Measurements from ENCODE around the gene C17orf67. TPM values are rescaled to one million over a fixed set of nuclear protein-coding genes. Genes with fewer than 3 reads are reported as not detected.

Gene C17orf67
- total and polyA plus RNA-seq, 10 of the 15 experiments (the other 5 are each of a cell fraction or from before 2014, with no cell fraction given), result 0.24 to 3.3 (median 0.89) TPM

DNA sequence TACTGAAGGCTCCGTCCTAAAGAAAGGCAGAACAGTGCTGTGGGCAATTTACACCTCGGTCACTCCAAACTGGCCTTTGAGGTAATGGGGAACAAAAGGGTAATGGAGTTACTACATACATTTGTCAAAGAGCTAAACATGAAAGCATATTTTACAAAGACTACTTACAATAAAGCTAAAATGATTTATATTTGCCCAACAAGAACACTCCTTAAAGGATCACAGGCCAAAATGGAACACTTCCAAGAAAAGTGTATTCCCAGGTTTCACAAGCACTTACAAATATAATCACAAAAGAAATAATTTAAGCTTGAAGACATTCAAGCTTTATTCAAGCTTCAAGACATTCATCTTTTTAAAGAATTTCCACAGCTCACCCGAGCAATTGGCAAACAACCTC, 29.3 kb downstream of the C17orf67 start:
- FAIRE-seq (no peak), ATAC-seq (no peak), DNase-seq (ENCODE audit: low read depth, low spot score) (no peak)
- Histone ChIP-seq H2AFZ (ENCODE audit: control insufficient read depth, low read depth, low read length) (no peak overlapping the region), H3K36me3 (ENCODE audit: control insufficient read depth in 2 of 2, insufficient read depth in 2 of 2, low read length in 1 of 2) (no peaks in the 10 kb centered on the region), H3K4me1 (ENCODE audit: control insufficient read depth, insufficient read depth, low read length) (no peaks in the 10 kb centered on the region), H4K20me1 (ENCODE audit: control insufficient read depth, insufficient read depth) (no peaks in the 10 kb centered on the region), H3K27me3 (replicated peaks in 1 of 2; ENCODE audit: control insufficient read depth in 2 of 2, insufficient read depth in 2 of 2, low read length in 1 of 2) (no peaks in the 10 kb centered on the region), H3K9me3 (replicated peaks; ENCODE audit: control insufficient read depth, insufficient read depth, low read length) (no peaks in the 10 kb centered on the region), H3K4me2 (ENCODE audit: control insufficient read depth, insufficient read depth) (no peak overlapping the region), H3K27ac (ENCODE audit: control insufficient read depth, insufficient read depth) (no peak overlapping the region), H3K79me2 (ENCODE audit: control insufficient read depth, insufficient read depth, low read length) (no peaks in the 10 kb centered on the region), H3K4me3 (no peak overlapping the region), H3K9ac (ENCODE audit: control insufficient read depth, insufficient read depth, low read length) (no peak overlapping the region)
- in situ Hi-C loops (cut with MboI), result no loop called here
- RAD21 ChIA-PET (ENCODE audit: unreplicated experiment), result no interaction called here
- intact Hi-C loops (cut with micrococcal nuclease; ENCODE audit: unreplicated experiment), result no loop called here
- BruUV-seq (replicated peaks), result no TSS peak
- SMC1A ChIA-PET (ENCODE audit: uncharacterized antibody, unreplicated experiment), result no interaction called here
- 94% methylated on average over 3 of the region's 3 CpGs for WGBS (ENCODE audit: insufficient coverage, insufficient replicate concordance, low lambda C conversion rate, missing lambda C conversion rate)
- TF ChIP-seq CHD4 (IDR thresholded peaks at IDR 0.05) (no peak), SMARCA5 (IDR thresholded peaks at IDR 0.05) (no peak), YBX1 (IDR thresholded peaks at IDR 0.05) (no peak), KAT2A (conservative IDR thresholded peaks at IDR 0.05; ENCODE audit: control insufficient read depth, low read depth, low read length) (no peak), RB1 (IDR thresholded peaks at IDR 0.05; ENCODE audit: borderline replicate concordance) (no peak)
- TF ChIP-seq, protein P1, sequence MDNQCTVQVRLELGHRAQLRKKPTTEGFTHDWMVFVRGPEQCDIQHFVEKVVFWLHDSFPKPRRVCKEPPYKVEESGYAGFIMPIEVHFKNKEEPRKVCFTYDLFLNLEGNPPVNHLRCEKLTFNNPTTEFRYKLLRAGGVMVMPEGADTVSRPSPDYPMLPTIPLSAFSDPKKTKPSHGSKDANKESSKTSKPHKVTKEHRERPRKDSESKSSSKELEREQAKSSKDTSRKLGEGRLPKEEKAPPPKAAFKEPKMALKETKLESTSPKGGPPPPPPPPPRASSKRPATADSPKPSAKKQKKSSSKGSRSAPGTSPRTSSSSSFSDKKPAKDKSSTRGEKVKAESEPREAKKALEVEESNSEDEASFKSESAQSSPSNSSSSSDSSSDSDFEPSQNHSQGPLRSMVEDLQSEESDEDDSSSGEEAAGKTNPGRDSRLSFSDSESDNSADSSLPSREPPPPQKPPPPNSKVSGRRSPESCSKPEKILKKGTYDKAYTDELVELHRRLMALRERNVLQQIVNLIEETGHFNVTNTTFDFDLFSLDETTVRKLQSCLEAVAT (IDR thresholded peaks at IDR 0.05), result no peak
- CTCF ChIA-PET, result interaction anchor here (0.6 to 1.0 kb wide), 4 partner anchors 10 to 25 kb away, joined by 3 to 4 read pairs (median 3); no protein-coding TSS in a partner anchor
- POLR2A ChIA-PET, result no interaction called here

DNA sequence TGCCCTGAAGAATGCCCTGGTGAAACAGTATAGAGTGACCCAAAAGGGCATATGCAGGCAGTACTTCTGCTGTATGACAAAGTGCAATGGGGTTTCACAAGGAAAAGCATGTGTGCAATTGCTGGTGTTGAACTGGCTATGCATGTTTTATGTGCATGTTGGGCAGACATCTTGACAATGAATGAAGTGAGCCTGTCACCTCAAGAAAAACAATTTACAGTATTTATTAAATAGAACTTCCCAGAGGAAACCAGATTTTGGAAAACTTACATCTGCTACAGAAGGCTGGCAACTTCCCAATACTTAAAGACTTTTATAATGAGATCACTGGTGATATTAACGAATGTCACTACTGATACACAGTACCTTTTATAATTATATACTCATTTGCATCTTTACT, 30.6 kb downstream of the C17orf67 start:
- intact Hi-C loops (cut with micrococcal nuclease; ENCODE audit: unreplicated experiment), result no loop called here
- BruUV-seq (replicated peaks), result no TSS peak
- no peak for FAIRE-seq
- no peak for TF ChIP-seq NFYB (IDR thresholded peaks at IDR 0.05; ENCODE audit: insufficient read depth, low read depth, low read length)
- no peak for TF ChIP-seq ZZZ3 (IDR thresholded peaks at IDR 0.05; ENCODE audit: control insufficient read depth, insufficient read length, low read depth)
- TF ChIP-seq, protein P2, sequence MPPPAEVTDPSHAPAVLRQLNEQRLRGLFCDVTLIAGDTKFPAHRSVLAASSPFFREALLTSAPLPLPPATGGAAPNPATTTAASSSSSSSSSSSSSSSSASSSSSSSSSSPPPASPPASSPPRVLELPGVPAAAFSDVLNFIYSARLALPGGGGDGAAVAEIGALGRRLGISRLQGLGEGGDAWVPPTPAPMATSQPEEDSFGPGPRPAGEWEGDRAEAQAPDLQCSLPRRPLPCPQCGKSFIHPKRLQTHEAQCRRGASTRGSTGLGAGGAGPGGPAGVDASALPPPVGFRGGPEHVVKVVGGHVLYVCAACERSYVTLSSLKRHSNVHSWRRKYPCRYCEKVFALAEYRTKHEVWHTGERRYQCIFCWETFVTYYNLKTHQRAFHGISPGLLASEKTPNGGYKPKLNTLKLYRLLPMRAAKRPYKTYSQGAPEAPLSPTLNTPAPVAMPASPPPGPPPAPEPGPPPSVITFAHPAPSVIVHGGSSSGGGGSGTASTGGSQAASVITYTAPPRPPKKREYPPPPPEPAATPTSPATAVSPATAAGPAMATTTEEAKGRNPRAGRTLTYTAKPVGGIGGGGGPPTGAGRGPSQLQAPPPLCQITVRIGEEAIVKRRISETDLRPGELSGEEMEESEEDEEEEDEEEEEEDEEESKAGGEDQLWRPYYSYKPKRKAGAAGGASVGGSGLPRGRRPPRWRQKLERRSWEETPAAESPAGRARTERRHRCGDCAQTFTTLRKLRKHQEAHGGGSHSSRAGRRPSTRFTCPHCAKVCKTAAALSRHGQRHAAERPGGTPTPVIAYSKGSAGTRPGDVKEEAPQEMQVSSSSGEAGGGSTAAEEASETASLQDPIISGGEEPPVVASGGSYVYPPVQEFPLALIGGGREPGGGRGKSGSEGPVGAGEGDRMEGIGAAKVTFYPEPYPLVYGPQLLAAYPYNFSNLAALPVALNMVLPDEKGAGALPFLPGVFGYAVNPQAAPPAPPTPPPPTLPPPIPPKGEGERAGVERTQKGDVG (CRISPR knock-in tag; IDR thresholded peaks at IDR 0.05), result no peak
- no peak for TF ChIP-seq RFX5 (IDR thresholded peaks at IDR 0.05; ENCODE audit: low read depth, low read length)
- TF ChIP-seq, protein P3, sequence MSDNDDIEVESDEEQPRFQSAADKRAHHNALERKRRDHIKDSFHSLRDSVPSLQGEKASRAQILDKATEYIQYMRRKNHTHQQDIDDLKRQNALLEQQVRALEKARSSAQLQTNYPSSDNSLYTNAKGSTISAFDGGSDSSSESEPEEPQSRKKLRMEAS (IDR thresholded peaks at IDR 0.05; ENCODE audit: low read depth, low read length), result no peak
- TF ChIP-seq CREB1 (IDR thresholded peaks at IDR 0.05; ENCODE audit: low read depth), result no peak
- TF ChIP-seq ASH2L (IDR thresholded peaks at IDR 0.05; ENCODE audit: borderline replicate concordance, low read depth), result no peak
- TF ChIP-seq JUND (IDR thresholded peaks at IDR 0.05; ENCODE audit: low read depth, low read length), result no peak
- no peak for TF ChIP-seq KDM1A (IDR thresholded peaks at IDR 0.05; ENCODE audit: borderline replicate concordance)

More for the DNA sequence above, 30.6 kb downstream of the C17orf67 start:
- H3K27ac ChIP-seq (ENCODE audit: control insufficient read depth, insufficient read depth), result no peak overlapping the region
- 48% methylated on average over 1 of the region's 1 CpG for WGBS (ENCODE audit: insufficient coverage, insufficient replicate concordance, low lambda C conversion rate, missing lambda C conversion rate)
- no peak overlapping the region for H3K9ac ChIP-seq (ENCODE audit: control insufficient read depth, insufficient read depth, low read length)
- ChIA-PET RAD21 (ENCODE audit: unreplicated experiment) (no interaction called here), SMC1A (ENCODE audit: uncharacterized antibody, unreplicated experiment) (no interaction called here), POLR2A (no interaction called here), CTCF (interaction anchor here (0.6 kb wide), 1 partner anchor 15 kb away, joined by 3 read pairs; no protein-coding TSS in a partner anchor)
- H3K79me2 ChIP-seq (ENCODE audit: control insufficient read depth, insufficient read depth, low read length), result no peaks in the 10 kb centered on the region
- H4K20me1 ChIP-seq (ENCODE audit: control insufficient read depth, insufficient read depth), result no peaks in the 10 kb centered on the region
- no peaks in the 10 kb centered on the region for H3K4me1 ChIP-seq (ENCODE audit: control insufficient read depth, insufficient read depth, low read length)
- ATAC-seq (no peak), DNase-seq (ENCODE audit: low read depth, low spot score) (no peak)
- no peaks in the 10 kb centered on the region for H3K36me3 ChIP-seq (ENCODE audit: control insufficient read depth in 2 of 2, insufficient read depth in 2 of 2, low read length in 1 of 2)
- in situ Hi-C loops (cut with MboI), result no loop called here
- no peaks in the 10 kb centered on the region for H3K9me3 ChIP-seq (replicated peaks; ENCODE audit: control insufficient read depth, insufficient read depth, low read length)
- H2AFZ ChIP-seq (ENCODE audit: control insufficient read depth, low read depth, low read length), result no peak overlapping the region
- no peak overlapping the region for H3K4me3 ChIP-seq
- no peak overlapping the region for H3K4me2 ChIP-seq (ENCODE audit: control insufficient read depth, insufficient read depth)
- no peaks in the 10 kb centered on the region for H3K27me3 ChIP-seq (replicated peaks in 1 of 2; ENCODE audit: control insufficient read depth in 2 of 2, insufficient read depth in 2 of 2, low read length in 1 of 2)
